ENCODE data around the gene FHDC1.

DNA sequence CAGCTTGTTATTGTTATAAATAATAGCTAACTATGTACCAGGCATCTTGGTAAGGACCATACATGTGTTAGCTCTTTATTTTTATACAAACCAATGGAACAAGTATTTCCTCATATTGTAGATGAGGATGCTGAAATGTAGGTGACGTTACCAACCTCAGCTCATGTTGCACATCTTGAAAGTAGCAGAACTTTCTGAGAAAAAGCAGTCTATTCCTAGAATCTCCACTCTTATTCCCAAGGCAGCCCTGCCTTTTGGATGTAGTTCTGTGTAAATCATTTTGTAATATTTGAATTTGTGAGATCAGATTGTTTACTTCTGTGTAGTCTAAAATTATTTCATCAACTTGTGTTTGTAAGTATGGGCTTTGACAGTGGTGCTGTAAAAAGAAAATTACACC lies 5.3 kb downstream of the FHDC1 start:
- no peak for TF ChIP-seq CTCF (IDR thresholded peaks at IDR 0.05 in 8 of 11, conservative IDR thresholded peaks at IDR 0.05 in 3 of 11)
- TF ChIP-seq POLR2A (IDR thresholded peaks at IDR 0.05) = no peak
- TF ChIP-seq POLR2AphosphoS5 (IDR thresholded peaks at IDR 0.05) = no peak
